Loucy (cell line): ENCODE data around the gene LMO7.

Source experiments
- EZH2phosphoT487 ChIP-seq: fragments of 200-600 bp; IDR thresholded peaks from 2 replicates; pipeline ENCODE4 v1.6.1; 2018; ENCODE audit warnings: antibody characterized with exemption, mild to moderate bottlenecking, moderate library complexity, borderline replicate concordance
- TF ChIP-seq, protein P1 (sequence below): fragments of 200-600 bp; sonication (generic); conservative IDR thresholded peaks from 2 replicates; pipeline ENCODE4 v1.5.1; 2014; ENCODE audit warnings: mild to moderate bottlenecking, antibody characterized with exemption, low read length

DNA sequence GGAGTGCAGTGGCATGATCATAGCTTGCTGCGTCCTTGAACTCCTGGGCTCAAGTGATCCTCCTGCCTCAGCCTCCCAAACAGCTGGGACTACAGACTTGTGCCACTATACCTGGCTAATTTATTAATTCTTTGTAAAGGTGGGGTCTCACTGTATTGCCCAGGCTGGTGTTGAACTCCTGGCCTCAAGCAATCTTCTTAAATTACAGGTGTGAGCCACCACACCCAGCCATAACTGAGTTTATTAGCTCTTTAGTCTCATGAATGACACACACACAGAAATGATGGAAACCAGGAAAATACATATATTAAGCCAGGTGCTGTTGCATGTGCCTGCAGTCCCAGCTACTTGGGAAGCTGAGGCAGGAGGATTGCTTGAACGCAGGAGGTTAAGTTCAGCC lies 33.1 kb upstream of the LMO7 start:
- TF ChIP-seq, protein P1, sequence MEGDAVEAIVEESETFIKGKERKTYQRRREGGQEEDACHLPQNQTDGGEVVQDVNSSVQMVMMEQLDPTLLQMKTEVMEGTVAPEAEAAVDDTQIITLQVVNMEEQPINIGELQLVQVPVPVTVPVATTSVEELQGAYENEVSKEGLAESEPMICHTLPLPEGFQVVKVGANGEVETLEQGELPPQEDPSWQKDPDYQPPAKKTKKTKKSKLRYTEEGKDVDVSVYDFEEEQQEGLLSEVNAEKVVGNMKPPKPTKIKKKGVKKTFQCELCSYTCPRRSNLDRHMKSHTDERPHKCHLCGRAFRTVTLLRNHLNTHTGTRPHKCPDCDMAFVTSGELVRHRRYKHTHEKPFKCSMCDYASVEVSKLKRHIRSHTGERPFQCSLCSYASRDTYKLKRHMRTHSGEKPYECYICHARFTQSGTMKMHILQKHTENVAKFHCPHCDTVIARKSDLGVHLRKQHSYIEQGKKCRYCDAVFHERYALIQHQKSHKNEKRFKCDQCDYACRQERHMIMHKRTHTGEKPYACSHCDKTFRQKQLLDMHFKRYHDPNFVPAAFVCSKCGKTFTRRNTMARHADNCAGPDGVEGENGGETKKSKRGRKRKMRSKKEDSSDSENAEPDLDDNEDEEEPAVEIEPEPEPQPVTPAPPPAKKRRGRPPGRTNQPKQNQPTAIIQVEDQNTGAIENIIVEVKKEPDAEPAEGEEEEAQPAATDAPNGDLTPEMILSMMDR, result no peak
- TF ChIP-seq EZH2phosphoT487, result no peak
